Tibial artery (tissue), 4 donors: ENCODE results near the gene KRT32.

Source experiments
- DNase-seq, 2 donors: peaks; one replicate each; pipeline ENCODE4 v3.0.0-alpha.2; 2019
- H3K27ac ChIP-seq, 2 donors: fragments of 200-600 bp; sonication (generic) in 1 of 2; 1 replicate in 1 of 2; 2 replicates in 1 of 2; pipeline ENCODE4 v1.5.1; 2018 to 2019; ENCODE audit warnings: mild to moderate bottlenecking in 1 of 2
- H3K27me3 ChIP-seq, 2 donors: fragments of 200-600 bp; sonication (generic) in 1 of 2; one replicate each; pipeline versions ENCODE4 v1.5.1 to v1.6.0; 2016 to 2019
- H3K36me3 ChIP-seq, 3 donors: fragments of 200-600 bp; sonication (generic) in 2 of 3; one replicate each; pipeline ENCODE4 v1.5.1; 2016 to 2019; ENCODE audit warnings: mild to moderate bottlenecking in 2 of 3
- H3K4me1 ChIP-seq, 4 donors: fragments of 200-600 bp; sonication (generic) in 2 of 4; 1 replicate in 3 of 4; 2 replicates in 1 of 4; pipeline ENCODE4 v1.5.1; 2016 to 2019
- H3K4me3 ChIP-seq, 2 donors: fragments of 200-600 bp; sonication (generic) in 1 of 2; 1 replicate in 1 of 2; 2 replicates in 1 of 2; pipeline ENCODE4 v1.5.1; 2018 to 2019; ENCODE audit warnings: mild to moderate bottlenecking in 2 of 2
- H3K9me3 ChIP-seq, 3 donors: fragments of 200-600 bp; sonication (generic) in 1 of 3; one replicate each; pipeline ENCODE4 v1.5.1; 2016 to 2019
- CTCF ChIP-seq, 2 experiments: fragments of 200-600 bp in 1 of 2; fragments of 450-650 bp in 1 of 2; IDR thresholded peaks; one replicate each; pipeline ENCODE4 v1.5.1; 2017 to 2019; ENCODE audit warnings: antibody characterized with exemption in 2 of 2, mild to moderate bottlenecking in 1 of 2, moderate library complexity in 1 of 2
- intact Hi-C: fragments of 100-400 bp; cut with DNase I; formaldehyde crosslinking; loops from one replicate; pipeline ENCODE4 v1.15.0; 2023; ENCODE audit warnings: low total_unique reads

KRT32 gene

GRCh38 chr17:41498276-41498675 lies 31.1 kb upstream of the KRT32 start:
- no peak overlapping the region for H3K4me3 ChIP-seq
- H3K27me3 ChIP-seq, result peaks cover 0 to 21% of the 10 kb centered on the region in 2 donors
- no peak overlapping the region for H3K27ac ChIP-seq
- H3K9me3 ChIP-seq, result no peaks in the 10 kb centered on the region
- TF ChIP-seq CTCF (IDR thresholded peaks at IDR 0.05), result no peak
- H3K4me1 ChIP-seq, result no peaks in the 10 kb centered on the region
- intact Hi-C loops, result no loop called here
- no peak for DNase-seq
- H3K36me3 ChIP-seq, result no peaks in the 10 kb centered on the region

GRCh38 chr17:41496803-41497484 lies 29.8 kb upstream of the KRT32 start:
- H3K27ac ChIP-seq, result no peak overlapping the region
- peak; percentile 58 to 77 for DNase-seq
- intact Hi-C loops, result no loop called here
- no peaks in the 10 kb centered on the region for H3K4me1 ChIP-seq
- no peaks in the 10 kb centered on the region for H3K36me3 ChIP-seq
- peaks cover 0 to 21% of the 10 kb centered on the region in 2 donors for H3K27me3 ChIP-seq
- no peak overlapping the region for H3K4me3 ChIP-seq
- TF ChIP-seq CTCF (IDR thresholded peaks at IDR 0.05), result peak in 1 of 2 experiments; percentile 38
- H3K9me3 ChIP-seq, result no peaks in the 10 kb centered on the region

- TF ChIP-seq CTCF (IDR thresholded peaks at IDR 0.05), result no peak
- H3K27me3 ChIP-seq, result peaks cover 0 to 15% of the 10 kb centered on the region in 2 donors
- intact Hi-C loops, result no loop called here
- H3K4me3 ChIP-seq, result no peak overlapping the region
- no peak for DNase-seq
- no peaks in the 10 kb centered on the region for H3K4me1 ChIP-seq
- H3K27ac ChIP-seq, result no peak overlapping the region
- no peaks in the 10 kb centered on the region for H3K36me3 ChIP-seq
- H3K9me3 ChIP-seq, result no peaks in the 10 kb centered on the region
Measured at GRCh38 chr17:41494524-41494923, 27.3 kb upstream of the KRT32 start.

GRCh38 chr17:41492771-41493170 lies 25.6 kb upstream of the KRT32 start:
- TF ChIP-seq CTCF (IDR thresholded peaks at IDR 0.05), result no peak
- no peak overlapping the region for H3K27ac ChIP-seq
- no peaks in the 10 kb centered on the region for H3K4me1 ChIP-seq
- no peaks in the 10 kb centered on the region for H3K36me3 ChIP-seq
- no peak for DNase-seq
- intact Hi-C loops, result no loop called here
- peaks cover 0 to 15% of the 10 kb centered on the region in 2 donors for H3K27me3 ChIP-seq
- no peak overlapping the region for H3K4me3 ChIP-seq
- no peaks in the 10 kb centered on the region for H3K9me3 ChIP-seq

- Histone ChIP-seq H3K4me3 (no peak overlapping the region), H3K36me3 (no peaks in the 10 kb centered on the region), H3K27ac (no peak overlapping the region), H3K27me3 (peaks cover 0 to 13% of the 10 kb centered on the region in 2 donors), H3K9me3 (no peaks in the 10 kb centered on the region), H3K4me1 (no peaks in the 10 kb centered on the region)
- peak in 1 of 2 donors; percentile 62 for DNase-seq
- intact Hi-C loops, result no loop called here
- no peak for TF ChIP-seq CTCF (IDR thresholded peaks at IDR 0.05)
Measured at GRCh38 chr17:41492351-41492750, 25.2 kb upstream of the KRT32 start.
